Neuronal stem cell (in vitro differentiated cells): ENCODE results near the gene AMZ1.

Source experiments
- DNase-seq: peaks from one replicate; pipeline ENCODE4 v3.0.0-alpha.2; 2013; ENCODE audit warnings: low spot score
- H2AFZ ChIP-seq: one replicate; pipeline ENCODE4 v1.6.1; 2013; ENCODE audit warnings: mild to moderate bottlenecking, low read length, inconsistent platforms
- H2AK5ac ChIP-seq: 2 replicates; pipeline ENCODE4 v1.6.1; 2013; ENCODE audit warnings: low read depth, mild to moderate bottlenecking, inconsistent platforms, low read length, moderate library complexity, mixed read lengths
- H2BK120ac ChIP-seq: 2 replicates; pipeline ENCODE4 v1.6.1; 2013; ENCODE audit warnings: low read depth, mild to moderate bottlenecking, inconsistent platforms, low read length, moderate library complexity, mixed read lengths
- H2BK12ac ChIP-seq: one replicate; pipeline ENCODE4 v1.6.1; 2013; ENCODE audit warnings: low read length, inconsistent platforms
- H2BK15ac ChIP-seq: 2 replicates; pipeline ENCODE4 v1.6.1; 2013; ENCODE audit warnings: mild to moderate bottlenecking, low read length, inconsistent platforms, mixed read lengths
- H2BK5ac ChIP-seq: one replicate; pipeline ENCODE4 v1.6.1; 2013; ENCODE audit warnings: inconsistent platforms, mild to moderate bottlenecking, low read length, moderate library complexity
- H3K14ac ChIP-seq: one replicate; pipeline ENCODE4 v1.6.1; 2013; ENCODE audit warnings: low read length, inconsistent platforms
- H3K18ac ChIP-seq: 2 replicates; pipeline ENCODE4 v1.6.1; 2013; ENCODE audit warnings: low read length, inconsistent platforms
- H3K23ac ChIP-seq: 2 replicates; pipeline ENCODE4 v1.6.1; 2013; ENCODE audit warnings: low read depth, mild to moderate bottlenecking, mixed read lengths, low read length, inconsistent platforms; ENCODE audit not compliant: poor library complexity
- H3K27ac ChIP-seq: replicated peaks from 3 replicates; pipeline ENCODE4 v1.5.1; 2013; ENCODE audit warnings: low read length, inconsistent platforms
- H3K27me3 ChIP-seq, 3 experiments: 2 replicates each; pipeline ENCODE4 v1.6.1; 2013; ENCODE audit warnings: low read length in 3 of 3, mild to moderate bottlenecking in 2 of 3, inconsistent platforms in 1 of 3, low read depth in 1 of 3, mixed read lengths in 1 of 3, moderate library complexity in 1 of 3; ENCODE audit not compliant: control insufficient read depth in 3 of 3, insufficient read depth in 3 of 3
- H3K36me3 ChIP-seq, 2 donors: replicated peaks in 1 of 2; 2 replicates each; pipeline ENCODE4 v1.6.1; 2013; ENCODE audit warnings: low read length in 2 of 2; ENCODE audit not compliant: control insufficient read depth in 2 of 2, insufficient read depth in 2 of 2
- H3K4ac ChIP-seq: 2 replicates; pipeline ENCODE4 v1.6.1; 2013; ENCODE audit warnings: inconsistent platforms, mild to moderate bottlenecking, low read length, moderate library complexity
- H3K4me1 ChIP-seq, 2 donors: 1 replicate in 1 of 2; 2 replicates in 1 of 2; pipeline ENCODE4 v1.6.1; 2013; ENCODE audit warnings: low read length in 2 of 2, low read depth in 1 of 2; ENCODE audit not compliant: control insufficient read depth in 2 of 2, insufficient read depth in 1 of 2
- H3K4me2 ChIP-seq: one replicate; pipeline ENCODE4 v1.6.1; 2013; ENCODE audit warnings: mild to moderate bottlenecking, low read length, inconsistent platforms; ENCODE audit not compliant: insufficient read depth, poor library complexity, severe bottlenecking
- H3K4me3 ChIP-seq, 2 donors: 2 replicates each; pipeline ENCODE4 v1.5.1; 2013; ENCODE audit warnings: low read length in 2 of 2, mild to moderate bottlenecking in 2 of 2, inconsistent platforms in 1 of 2, moderate library complexity in 1 of 2
- H3K79me1 ChIP-seq: one replicate; pipeline ENCODE4 v1.6.1; 2013; ENCODE audit warnings: low read depth, mild to moderate bottlenecking, inconsistent platforms, low read length, moderate library complexity
- H3K9ac ChIP-seq: one replicate; pipeline ENCODE4 v1.6.1; 2013; ENCODE audit warnings: mild to moderate bottlenecking, low read depth, low read length, inconsistent platforms; ENCODE audit not compliant: poor library complexity
- H3K9me3 ChIP-seq, 2 donors: replicated peaks in 1 of 2; 2 replicates each; pipeline versions ENCODE3 to v1.6.1; 2013; ENCODE audit warnings: low read length in 2 of 2, mild to moderate bottlenecking in 2 of 2, inconsistent platforms in 1 of 2, low read depth in 1 of 2, mixed read lengths in 1 of 2, moderate library complexity in 1 of 2; ENCODE audit not compliant: control insufficient read depth in 2 of 2, insufficient read depth in 1 of 2
- H4K8ac ChIP-seq: one replicate; pipeline ENCODE4 v1.6.1; 2013; ENCODE audit warnings: low read depth, mild to moderate bottlenecking, inconsistent platforms, low read length, moderate library complexity
- H4K91ac ChIP-seq: one replicate; pipeline ENCODE4 v1.6.1; 2013; ENCODE audit warnings: low read length, low read depth, mild to moderate bottlenecking, inconsistent platforms; ENCODE audit not compliant: poor library complexity
- WGBS, 2 donors: extraction: QIAGEN DNeasy Blood & Tissue Kit; methylation state at CpG; one replicate each; pipeline ENCODE4 v1.1.7; 2013; ENCODE audit warnings: missing lambda C conversion rate in 2 of 2, mixed read lengths in 1 of 2; ENCODE audit not compliant: insufficient read length in 2 of 2, insufficient replicate concordance in 1 of 2; ENCODE audit errors: extremely low coverage in 2 of 2; 5-methylcytosine and 5-hydroxymethylcytosine counted together

Gene AMZ1

DNA sequence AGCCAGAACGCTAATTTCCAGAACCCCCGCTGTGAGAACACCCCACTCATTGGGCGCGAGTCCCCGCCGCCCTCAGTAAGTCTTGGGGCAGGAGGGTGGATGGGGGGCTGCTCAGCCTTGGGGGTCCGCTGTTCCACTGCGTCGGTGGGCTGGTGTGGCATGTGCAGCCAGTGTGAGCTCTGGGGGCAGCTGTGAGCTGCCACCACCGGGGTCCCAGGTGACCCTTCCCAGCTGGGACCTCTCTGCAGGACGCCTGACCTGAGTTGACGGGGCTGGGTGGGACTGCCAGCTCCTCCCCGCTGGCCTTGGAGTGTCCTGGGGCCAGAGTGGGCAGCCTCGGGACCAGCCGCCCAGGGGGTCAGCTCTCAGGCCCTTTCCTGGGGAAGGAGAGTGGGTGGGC, 29.1 kb upstream of the AMZ1 start:
- Histone ChIP-seq H2BK12ac (no peak overlapping the region), H2AFZ (no peak overlapping the region), H2BK15ac (no peak overlapping the region), H2AK5ac (no peak overlapping the region), H2BK5ac (peak overlapping the region; percentile 48), H4K91ac (no peak overlapping the region), H2BK120ac (no peak overlapping the region), H3K36me3 (peaks cover 40 to 90% of the 10 kb centered on the region in 2 donors), H3K23ac (peak overlapping the region; percentile 93), H3K4ac (no peak overlapping the region), H3K9ac (no peak overlapping the region), H3K18ac (peak overlapping the region; percentile 71), H3K27me3 (no peaks in the 10 kb centered on the region), H3K79me1 (peaks cover 12% of the 10 kb centered on the region), H3K27ac (no peak overlapping the region), H3K14ac (no peak overlapping the region), H4K8ac (no peak overlapping the region), H3K4me3 (no peak overlapping the region), H3K4me1 (no peaks in the 10 kb centered on the region), H3K9me3 (no peaks in the 10 kb centered on the region), H3K4me2 (no peak overlapping the region)
- no CpG with 5 or more reads among the region's 15 CpGs for WGBS, 2 donors
- no peak for DNase-seq

DNA sequence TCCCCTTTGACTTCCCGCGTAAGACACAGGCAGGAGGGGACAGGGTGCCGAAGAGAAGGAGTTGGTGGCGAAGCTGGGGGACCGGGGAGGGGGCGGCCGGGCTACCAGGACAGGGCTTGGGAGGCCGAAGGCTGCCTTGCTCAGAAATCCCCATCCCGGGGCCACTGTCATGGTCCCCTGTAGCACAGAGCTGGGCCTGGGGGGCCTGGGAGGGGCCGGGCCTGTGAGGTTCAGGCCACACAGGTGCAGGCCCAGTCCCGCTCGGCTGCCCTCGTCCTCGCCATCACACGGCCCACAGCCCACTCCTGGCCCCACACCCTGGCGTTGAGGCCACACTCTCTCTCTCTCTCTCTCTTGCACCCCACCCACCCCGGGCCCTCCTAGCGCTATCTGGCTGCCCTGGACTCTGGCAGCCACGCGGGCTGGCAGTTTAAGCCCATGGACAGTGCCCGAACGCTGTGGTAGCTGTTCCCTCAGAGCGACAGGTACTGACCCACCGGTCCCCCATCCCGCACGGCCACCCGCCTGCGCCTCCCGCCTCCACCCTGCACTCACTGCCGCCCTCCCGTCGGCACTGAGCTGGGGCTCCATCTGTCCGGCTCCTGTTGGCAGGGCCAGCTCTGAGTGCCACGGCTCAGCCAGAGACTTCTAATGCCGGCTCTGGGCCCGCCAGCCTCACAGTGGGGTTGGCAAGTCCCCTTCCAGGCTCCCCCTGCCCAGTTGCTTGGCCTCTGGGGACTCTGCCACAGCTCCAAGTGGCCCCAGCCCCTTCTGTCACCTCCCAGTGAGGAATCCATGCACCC, 28.2 kb upstream of the AMZ1 start:
- WGBS, 2 donors = no CpG with 5 or more reads among the region's 36 CpGs

GRCh38 chr7:2660359-2661095, 27.5 kb upstream of the AMZ1 start:
- Histone ChIP-seq H3K4me3 (no peak overlapping the region), H3K4ac (peak overlapping the region; percentile 53), H4K91ac (no peak overlapping the region), H3K79me1 (peaks cover 12% of the 10 kb centered on the region), H3K9me3 (no peaks in the 10 kb centered on the region), H3K23ac (peak overlapping the region; percentile 60), H3K4me1 (no peaks in the 10 kb centered on the region), H4K8ac (no peak overlapping the region), H2AFZ (no peak overlapping the region), H3K18ac (peak overlapping the region; percentile 59), H3K14ac (no peak overlapping the region), H3K36me3 (peaks cover 38 to 79% of the 10 kb centered on the region in 2 donors), H3K27me3 (no peaks in the 10 kb centered on the region), H3K9ac (peak overlapping the region; percentile 44), H3K4me2 (no peak overlapping the region), H2BK15ac (no peak overlapping the region), H2BK12ac (no peak overlapping the region), H2BK5ac (no peak overlapping the region), H2AK5ac (peak overlapping the region; percentile 28), H2BK120ac (no peak overlapping the region), H3K27ac (no peak overlapping the region)
- WGBS, 2 donors = no CpG with 5 or more reads among the region's 36 CpGs
- no peak for DNase-seq

More for the DNA sequence above, 28.2 kb upstream of the AMZ1 start:
- H2BK15ac ChIP-seq = no peak overlapping the region
- H3K9me3 ChIP-seq = no peaks in the 10 kb centered on the region
- no peaks in the 10 kb centered on the region for H3K27me3 ChIP-seq
- no peak overlapping the region for H3K4me3 ChIP-seq
- no peak overlapping the region for H3K14ac ChIP-seq
- no peak overlapping the region for H4K8ac ChIP-seq
- H4K91ac ChIP-seq = no peak overlapping the region
- DNase-seq = no peak
- peaks cover 40 to 85% of the 10 kb centered on the region in 2 donors for H3K36me3 ChIP-seq
- H2BK5ac ChIP-seq = peak overlapping the region; percentile 48
- H3K4me1 ChIP-seq = no peaks in the 10 kb centered on the region
- H3K27ac ChIP-seq = no peak overlapping the region
- no peak overlapping the region for H2BK120ac ChIP-seq
- H2AK5ac ChIP-seq = peak overlapping the region; percentile 28
- H3K79me1 ChIP-seq = peaks cover 12% of the 10 kb centered on the region
- peak overlapping the region; percentile 38 for H3K18ac ChIP-seq
- no peak overlapping the region for H3K4ac ChIP-seq
- no peak overlapping the region for H3K4me2 ChIP-seq
- peak overlapping the region; percentile 31 for H3K23ac ChIP-seq
- H2BK12ac ChIP-seq = no peak overlapping the region
- H2AFZ ChIP-seq = no peak overlapping the region
- peak overlapping the region; percentile 44 for H3K9ac ChIP-seq

DNA sequence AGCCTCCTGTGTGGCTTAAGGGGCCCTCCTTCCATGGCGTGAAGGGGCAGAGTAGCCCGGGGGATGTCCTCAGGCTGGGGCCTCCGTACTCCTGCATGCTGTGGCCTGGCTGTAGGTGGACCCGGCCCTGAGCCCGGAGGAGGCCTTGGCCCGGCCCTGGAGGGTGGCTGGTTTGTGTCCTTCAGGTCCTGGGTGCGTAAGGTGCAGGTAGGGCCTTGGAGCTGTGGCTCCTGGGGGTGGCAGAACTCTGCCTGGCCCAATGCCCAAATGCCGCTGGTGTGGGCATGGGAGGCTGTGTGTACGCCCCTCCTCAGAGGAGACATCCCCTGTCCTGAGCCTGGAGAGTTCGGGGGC, 26.9 kb upstream of the AMZ1 start:
- Histone ChIP-seq H3K4me3 (no peak overlapping the region), H3K18ac (peak overlapping the region; percentile 71), H3K27ac (no peak overlapping the region), H3K9me3 (no peaks in the 10 kb centered on the region), H3K79me1 (peaks cover 9% of the 10 kb centered on the region), H3K36me3 (peaks cover 38 to 74% of the 10 kb centered on the region in 2 donors), H2BK5ac (peak overlapping the region; percentile 24), H3K4me1 (no peaks in the 10 kb centered on the region), H3K27me3 (no peaks in the 10 kb centered on the region), H4K8ac (peak overlapping the region; percentile 17), H4K91ac (no peak overlapping the region), H2BK12ac (no peak overlapping the region), H2AK5ac (no peak overlapping the region), H3K14ac (no peak overlapping the region), H2BK15ac (no peak overlapping the region), H2BK120ac (no peak overlapping the region), H3K4me2 (no peak overlapping the region), H3K9ac (no peak overlapping the region), H2AFZ (no peak overlapping the region), H3K4ac (peak overlapping the region; percentile 53), H3K23ac (peak overlapping the region; percentile 60)
- DNase-seq = no peak
- WGBS, 2 donors = no CpG with 5 or more reads among the region's 10 CpGs
